Measurements from ENCODE around the gene MAPKAP1.

DNA sequence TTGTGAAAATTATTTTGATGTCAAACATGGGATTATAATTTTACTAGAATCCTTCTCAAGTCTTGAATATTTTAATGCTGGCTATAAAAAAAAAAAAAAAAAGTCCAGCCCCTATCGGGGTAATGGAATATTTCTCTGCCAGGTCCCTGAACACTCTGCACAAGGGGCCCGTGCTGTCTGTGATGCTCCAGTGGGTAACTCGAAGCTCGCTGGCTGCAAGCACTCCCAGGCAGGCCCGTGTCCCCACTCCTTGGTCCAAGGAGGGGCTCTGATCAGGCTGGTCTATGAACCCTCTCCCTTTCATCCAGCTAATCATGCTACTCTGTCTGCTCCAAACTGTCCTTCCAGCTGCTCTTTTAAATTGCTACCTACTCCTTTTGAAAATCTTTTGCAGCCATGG lies 264.6 kb downstream of the MAPKAP1 start:
- TF ChIP-seq, protein P1, sequence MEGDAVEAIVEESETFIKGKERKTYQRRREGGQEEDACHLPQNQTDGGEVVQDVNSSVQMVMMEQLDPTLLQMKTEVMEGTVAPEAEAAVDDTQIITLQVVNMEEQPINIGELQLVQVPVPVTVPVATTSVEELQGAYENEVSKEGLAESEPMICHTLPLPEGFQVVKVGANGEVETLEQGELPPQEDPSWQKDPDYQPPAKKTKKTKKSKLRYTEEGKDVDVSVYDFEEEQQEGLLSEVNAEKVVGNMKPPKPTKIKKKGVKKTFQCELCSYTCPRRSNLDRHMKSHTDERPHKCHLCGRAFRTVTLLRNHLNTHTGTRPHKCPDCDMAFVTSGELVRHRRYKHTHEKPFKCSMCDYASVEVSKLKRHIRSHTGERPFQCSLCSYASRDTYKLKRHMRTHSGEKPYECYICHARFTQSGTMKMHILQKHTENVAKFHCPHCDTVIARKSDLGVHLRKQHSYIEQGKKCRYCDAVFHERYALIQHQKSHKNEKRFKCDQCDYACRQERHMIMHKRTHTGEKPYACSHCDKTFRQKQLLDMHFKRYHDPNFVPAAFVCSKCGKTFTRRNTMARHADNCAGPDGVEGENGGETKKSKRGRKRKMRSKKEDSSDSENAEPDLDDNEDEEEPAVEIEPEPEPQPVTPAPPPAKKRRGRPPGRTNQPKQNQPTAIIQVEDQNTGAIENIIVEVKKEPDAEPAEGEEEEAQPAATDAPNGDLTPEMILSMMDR (optimal IDR thresholded peaks at IDR 0.05 in 1 of 3, IDR thresholded peaks at IDR 0.05 in 1 of 3, conservative IDR thresholded peaks at IDR 0.05 in 1 of 3; ENCODE audit: extremely low read depth in 1 of 3, insufficient read depth in 2 of 3, low read length in 3 of 3), result no peak
- no peak for TF ChIP-seq EZH2 (IDR thresholded peaks at IDR 0.05; ENCODE audit: low read length)

Measured in keratinocyte (primary cell).